Pancreas (tissue), 10 donors: ENCODE data around the gene ORC3. TPM values are rescaled to one million over a fixed set of nuclear protein-coding genes. Genes with fewer than 3 reads are reported as not detected.
"Not testable (repeated sequence)": the region's sequence is repeated elsewhere in the genome, so short reads cannot be mapped to it uniquely, and the experiment has no call there.

Experiments used
- ATAC-seq, 4 donors: fragments of 200-7000 bp; cut with Tn5 transposase; one replicate each; pipeline versions ENCODE4 v1.8.0 to v1.9.1; 2020; ENCODE audit warnings: mild to moderate bottlenecking in 4 of 4, moderate library complexity in 4 of 4
- DNase-seq, 6 donors: peaks; one replicate each; pipeline ENCODE4 v3.0.0-alpha.2; 2020
- FAIRE-seq: peaks from 2 replicates; lab custom pipeline; 2012; peaks lifted over from hg19 to GRCh38; lab: Jason Lieb, UNC
- H3K27ac ChIP-seq, 4 donors: fragments of 200-600 bp; sonication (generic); 1 replicate in 3 of 4; 2 replicates in 1 of 4; pipeline versions ENCODE4 v1.5.0 to v1.8.0; 2020
- H3K27me3 ChIP-seq, 4 donors: fragments of 200-600 bp; one replicate each; pipeline ENCODE4 v1.8.0; 2021
- H3K36me3 ChIP-seq, 3 donors: fragments of 200-600 bp; sonication (generic) in 1 of 3; one replicate each; pipeline versions ENCODE4 v1.5.0 to v1.8.0; 2020 to 2021
- H3K4me1 ChIP-seq, 3 donors: fragments of 200-600 bp; one replicate each; pipeline ENCODE4 v1.8.0; 2021
- H3K4me3 ChIP-seq, 4 donors: fragments of 200-600 bp; sonication (generic) in 2 of 4; one replicate each; pipeline versions ENCODE4 v1.5.0 to v1.8.0; 2020 to 2021
- H3K9me3 ChIP-seq, 4 donors: fragments of 200-600 bp; one replicate each; pipeline ENCODE4 v1.8.0; 2021
- WGBS, 2 donors: extraction: QIAGEN DNeasy Blood & Tissue Kit; methylation state at CpG; one replicate each; pipeline ENCODE4 v1.1.7; 2013; 5-methylcytosine and 5-hydroxymethylcytosine counted together
- intact Hi-C, 3 donors: fragments of 100-400 bp; cut with DNase I; formaldehyde crosslinking; loops; one replicate each; pipeline versions ENCODE4 v1.11.1 to v1.14.2; 2022
- polyA plus RNA-seq, 2 donors: library from polyadenylated mRNA; stranded (reverse); fragments of 200-250 nt; gene quantifications; one replicate each; pipeline ENCODE4 v1.2.3, GENCODE V29; 2013
- total RNA-seq, 6 donors: library from RNA; stranded (reverse); fragmentation: NEBNext Ultra II Directional in 4 of 6; extraction: Animal tissue kit (Norgen Biotek cat#: 25700) in 4 of 6; gene quantifications; one replicate each; pipeline versions ENCODE4 v1.2.1 to v1.2.4, GENCODE V29; 2021 to 2023
- TF ChIP-seq, protein P1 (sequence below), 4 donors: fragments of 200-600 bp; sonication (generic) in 3 of 4; IDR thresholded peaks; one replicate each; pipeline versions ENCODE4 v1.5.0 to v1.8.0; 2021; ENCODE audit warnings: antibody characterized with exemption in 4 of 4
- donor health status: healthy with polysubstance abuse.
- donor health status: DM: no; HTN: no; CAD: no; lungs with moderate emphysema.
- donor health status: DM: no; HTN: no; CAD: no.
- donor health status: control.
- donor health status: control.
- donor health status: Bipolar disorder and iron deficiency.
- donor health status: DM: yes; HTN: yes; CAD: no.
- donor health status: DM: no; HTN: no; CAD: no.
- donor health status: DM: no; HTN: no; CAD: no.
- donor health status: DM: yes; HTN: yes; CAD: no.

Gene ORC3
- total and polyA plus RNA-seq, 8 donors = 5.5 to 11.6 (median 7.6) TPM

DNA sequence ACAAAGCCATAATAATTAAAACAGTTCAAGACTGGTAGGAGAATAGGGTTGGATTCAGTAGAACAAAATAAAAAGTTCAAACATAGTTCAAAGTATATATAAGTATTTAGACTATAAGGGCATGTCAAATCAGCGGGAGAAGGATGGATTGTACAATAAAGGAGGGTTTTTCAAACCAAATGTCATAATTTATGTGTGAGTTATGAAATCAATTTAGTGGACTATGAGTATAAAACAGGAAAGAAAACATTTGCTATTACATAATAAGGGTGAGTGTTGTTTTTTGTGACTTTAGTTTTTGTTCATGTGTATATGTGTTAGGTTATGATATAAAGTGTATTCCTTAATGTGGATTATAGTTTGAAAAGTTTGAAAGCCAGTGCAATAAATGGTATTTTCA is 10.6 kb downstream of the ORC3 start:
- intact Hi-C loops = no loop called here
- H3K36me3 ChIP-seq = no peaks in the 10 kb centered on the region
- TF ChIP-seq, protein P1, sequence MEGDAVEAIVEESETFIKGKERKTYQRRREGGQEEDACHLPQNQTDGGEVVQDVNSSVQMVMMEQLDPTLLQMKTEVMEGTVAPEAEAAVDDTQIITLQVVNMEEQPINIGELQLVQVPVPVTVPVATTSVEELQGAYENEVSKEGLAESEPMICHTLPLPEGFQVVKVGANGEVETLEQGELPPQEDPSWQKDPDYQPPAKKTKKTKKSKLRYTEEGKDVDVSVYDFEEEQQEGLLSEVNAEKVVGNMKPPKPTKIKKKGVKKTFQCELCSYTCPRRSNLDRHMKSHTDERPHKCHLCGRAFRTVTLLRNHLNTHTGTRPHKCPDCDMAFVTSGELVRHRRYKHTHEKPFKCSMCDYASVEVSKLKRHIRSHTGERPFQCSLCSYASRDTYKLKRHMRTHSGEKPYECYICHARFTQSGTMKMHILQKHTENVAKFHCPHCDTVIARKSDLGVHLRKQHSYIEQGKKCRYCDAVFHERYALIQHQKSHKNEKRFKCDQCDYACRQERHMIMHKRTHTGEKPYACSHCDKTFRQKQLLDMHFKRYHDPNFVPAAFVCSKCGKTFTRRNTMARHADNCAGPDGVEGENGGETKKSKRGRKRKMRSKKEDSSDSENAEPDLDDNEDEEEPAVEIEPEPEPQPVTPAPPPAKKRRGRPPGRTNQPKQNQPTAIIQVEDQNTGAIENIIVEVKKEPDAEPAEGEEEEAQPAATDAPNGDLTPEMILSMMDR (IDR thresholded peaks at IDR 0.05) = no peak
- DNase-seq = no peak
- no peak for ATAC-seq
- no peak for FAIRE-seq
- no peak overlapping the region for H3K4me3 ChIP-seq
- H3K27me3 ChIP-seq = no peaks in the 10 kb centered on the region
- WGBS, 2 donors = 93 to 100% methylated on average over 1 of the region's 1 CpG
- H3K4me1 ChIP-seq = no peaks in the 10 kb centered on the region
- no peaks in the 10 kb centered on the region for H3K9me3 ChIP-seq
- H3K27ac ChIP-seq = no peak overlapping the region

DNA sequence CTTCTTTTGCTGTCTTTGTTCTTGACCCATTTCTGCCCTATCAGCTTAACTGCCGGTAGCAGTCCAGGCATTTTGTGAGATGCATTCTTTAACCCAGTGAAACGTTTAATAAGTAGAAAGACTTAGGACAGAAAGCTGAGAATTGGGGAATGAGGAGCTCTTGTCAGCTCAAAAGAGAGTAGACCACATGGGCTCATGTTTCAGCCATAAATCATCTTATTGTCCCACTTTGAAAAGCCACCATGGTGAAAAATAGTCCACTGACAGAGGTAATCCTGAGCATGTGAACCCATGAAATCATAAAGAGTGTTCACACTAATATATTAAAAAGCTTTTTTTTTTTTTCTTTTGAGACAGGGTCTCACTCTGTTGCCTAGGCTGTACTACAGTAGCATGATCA is 16.3 kb downstream of the ORC3 start:
- WGBS, 2 donors = 75 to 79% methylated on average over 2 of the region's 2 CpGs
- FAIRE-seq = no peak
- DNase-seq = no peak

DNA sequence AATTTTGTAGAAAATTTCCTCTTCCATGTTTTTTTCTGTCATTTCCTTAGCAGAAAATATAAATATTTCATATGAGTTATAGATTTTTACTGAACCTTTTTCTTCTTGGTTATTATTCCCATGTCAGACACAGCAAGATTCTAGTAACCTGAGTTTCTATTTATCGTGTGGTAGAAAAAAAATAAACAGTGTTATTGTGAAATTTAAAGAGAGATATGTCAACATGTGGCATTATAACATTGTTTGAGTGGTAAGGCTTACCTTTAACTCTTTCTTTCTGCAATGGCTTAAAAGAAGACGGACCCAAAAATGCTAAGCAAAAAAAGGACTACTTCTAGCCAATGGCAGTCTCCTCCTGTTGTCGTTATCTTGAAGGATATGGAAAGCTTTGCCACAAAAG is 18.9 kb downstream of the ORC3 start:
- WGBS, 2 donors = 77 to 89% methylated on average over 3 of the region's 3 CpGs
- ATAC-seq (no peak), FAIRE-seq (no peak), DNase-seq (no peak)
- TF ChIP-seq, protein P1 (IDR thresholded peaks at IDR 0.05) = no peak
- no peak overlapping the region for H3K4me3 ChIP-seq
- H3K27me3 ChIP-seq = no peaks in the 10 kb centered on the region
- no peaks in the 10 kb centered on the region for H3K9me3 ChIP-seq
- H3K36me3 ChIP-seq = peaks cover 0 to 24% (median 3%) of the 10 kb centered on the region in 3 donors
- intact Hi-C loops = no loop called here
- H3K27ac ChIP-seq = no peak overlapping the region
- H3K4me1 ChIP-seq = no peaks in the 10 kb centered on the region

More for the DNA sequence above, 16.3 kb downstream of the ORC3 start:
- H3K36me3 ChIP-seq = peaks cover 0 to 17% (median 0%) of the 10 kb centered on the region in 3 donors
- no peaks in the 10 kb centered on the region for H3K4me1 ChIP-seq
- intact Hi-C loops = no loop called here
- TF ChIP-seq, protein P1 (IDR thresholded peaks at IDR 0.05) = no peak
- H3K4me3 ChIP-seq = no peak overlapping the region
- no peaks in the 10 kb centered on the region for H3K9me3 ChIP-seq
- no peak overlapping the region for H3K27ac ChIP-seq
- no peaks in the 10 kb centered on the region for H3K27me3 ChIP-seq
- ATAC-seq = no peak

DNA sequence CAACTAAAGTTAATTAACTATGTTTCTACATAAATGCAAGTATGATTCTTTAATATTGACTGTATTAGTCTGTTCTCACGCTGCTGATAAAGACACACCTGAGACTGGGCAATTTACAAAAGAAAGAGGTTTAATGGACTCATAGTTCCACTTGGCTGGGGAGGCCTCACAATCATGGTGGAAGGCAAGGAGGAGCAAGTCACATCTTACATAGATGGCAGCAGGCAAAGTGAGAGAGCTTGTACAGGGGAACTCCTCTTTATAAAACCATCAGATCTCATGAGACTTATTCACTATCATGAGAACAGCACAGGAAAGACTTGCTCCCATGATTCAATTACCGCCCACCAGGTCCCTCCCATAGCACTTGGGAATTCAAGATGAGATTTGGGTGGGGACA is 23.1 kb downstream of the ORC3 start:
- H3K9me3 ChIP-seq, DNase-seq, H3K27ac ChIP-seq, H3K27me3 ChIP-seq, ATAC-seq, H3K4me1 ChIP-seq, H3K4me3 ChIP-seq, FAIRE-seq, intact Hi-C loops: not testable (repeated sequence)
- WGBS, 2 donors = 99 to 100% methylated on average over 2 of the region's 2 CpGs
- H3K36me3 ChIP-seq = peaks cover 0 to 16% (median 3%) of the 10 kb centered on the region in 3 donors

DNA sequence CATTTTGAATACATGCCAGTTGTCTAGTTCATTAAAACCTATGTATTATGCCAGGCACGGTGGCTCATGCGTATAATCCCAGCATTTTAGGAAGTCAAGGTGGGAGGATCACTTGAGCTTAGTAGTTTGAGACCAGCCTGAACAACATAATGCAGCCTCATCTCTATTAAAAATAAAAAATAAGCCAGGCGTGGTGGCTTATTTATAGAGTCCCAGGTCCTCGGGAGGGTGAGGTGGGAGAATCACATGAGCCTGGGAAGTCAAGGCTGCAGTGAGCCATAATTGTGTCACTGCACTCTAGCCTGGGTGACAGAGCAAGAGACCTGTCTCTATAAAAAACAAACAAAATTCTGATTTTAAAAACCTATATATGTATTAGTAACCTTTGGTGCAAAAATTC is 27.5 kb downstream of the ORC3 start:
- Histone ChIP-seq H3K27ac (no peak overlapping the region), H3K36me3 (peaks cover 0 to 7% (median 3%) of the 10 kb centered on the region in 3 donors), H3K9me3 (no peaks in the 10 kb centered on the region), H3K27me3 (no peaks in the 10 kb centered on the region), H3K4me1 (no peaks in the 10 kb centered on the region), H3K4me3 (no peak overlapping the region)
- ATAC-seq = no peak
- TF ChIP-seq, protein P1 (IDR thresholded peaks at IDR 0.05) = no peak
- intact Hi-C loops = no loop called here
- DNase-seq = no peak
- no peak for FAIRE-seq
- WGBS, 2 donors = 95% methylated on average over 4 of the region's 4 CpGs
